ENCODE measurements around the gene ZNF621.

GRCh38 chr3:40586901-40587300, 62.1 kb downstream of the ZNF621 start:
- TF ChIP-seq CTCF (IDR thresholded peaks at IDR 0.05 in 4 of 5, conservative IDR thresholded peaks at IDR 0.05 in 1 of 5), result no peak
- TF ChIP-seq POLR2A (IDR thresholded peaks at IDR 0.05), result no peak
